M059J (cell line): ENCODE measurements around the gene SLC22A1. TPM values are rescaled to one million over a fixed set of nuclear protein-coding genes. Genes with fewer than 3 reads are reported as not detected.
A peak's percentile ranks its signal among the peaks of the same experiment; 100 is the strongest.
"Not testable (repeated sequence)": the region's sequence is repeated elsewhere in the genome, so short reads cannot be mapped to it uniquely, and the experiment has no call there.

ENCODE experiments used
- DNase-seq: peaks from one replicate; pipeline ENCODE4 v3.0.0-alpha.2; 2012; ENCODE audit warnings: low read depth
- total RNA-seq: library from RNA; depleted of rRNA; stranded (reverse); fragments of >200 nt; shearing (Covaris generic); gene quantifications from 2 replicates; pipeline ENCODE4 v1.2.3, GENCODE V29; 2014

SLC22A1 gene
- total RNA-seq, 1 experiment from 2014 or later, result not detected

GRCh38 chr6:160093946-160094345 lies 27.7 kb upstream of the SLC22A1 start:
- DNase-seq, result no peak

GRCh38 chr6:160095146-160095845 lies 26.3 kb upstream of the SLC22A1 start:
- no peak for DNase-seq

- DNase-seq, result no peak
These were observed 20.1 kb upstream of the SLC22A1 start for GRCh38 chr6:160101277-160102205.

- no peak for DNase-seq
These were observed 19.2 kb upstream of the SLC22A1 start for GRCh38 chr6:160102399-160102798.

GRCh38 chr6:160102956-160103824 lies 18.4 kb upstream of the SLC22A1 start:
- DNase-seq, result peak; percentile 20

- DNase-seq, result no peak
These were observed 17.9 kb upstream of the SLC22A1 start for GRCh38 chr6:160103825-160104100.

- no peak for DNase-seq
These were observed 16.6 kb upstream of the SLC22A1 start for GRCh38 chr6:160104821-160105517.

GRCh38 chr6:160106010-160106409 lies 15.6 kb upstream of the SLC22A1 start:
- no peak for DNase-seq

GRCh38 chr6:160106701-160107100 lies 14.9 kb upstream of the SLC22A1 start:
- DNase-seq, result no peak

GRCh38 chr6:160108077-160108476 lies 13.5 kb upstream of the SLC22A1 start:
- no peak for DNase-seq

- no peak for DNase-seq
These were observed 11.0 kb upstream of the SLC22A1 start for GRCh38 chr6:160110586-160111123.

GRCh38 chr6:160111806-160112205 lies 9.8 kb upstream of the SLC22A1 start:
- no peak for DNase-seq

- DNase-seq, result no peak
These were observed 8.9 kb upstream of the SLC22A1 start for GRCh38 chr6:160112628-160113299.

GRCh38 chr6:160114536-160114935 lies 7.1 kb upstream of the SLC22A1 start:
- DNase-seq, result not testable (repeated sequence)

GRCh38 chr6:160115421-160115820 lies 6.2 kb upstream of the SLC22A1 start:
- no peak for DNase-seq

- no peak for DNase-seq
These were observed 5.2 kb upstream of the SLC22A1 start for GRCh38 chr6:160116411-160116810.

- no peak for DNase-seq
These were observed 4.5 kb upstream of the SLC22A1 start for GRCh38 chr6:160117137-160117536.

GRCh38 chr6:160118620-160119229 lies 2.9 kb upstream of the SLC22A1 start:
- no peak for DNase-seq

GRCh38 chr6:160120087-160120486 lies 1.5 kb upstream of the SLC22A1 start:
- no peak for DNase-seq

- no peak for DNase-seq
These were observed 366 bp downstream of the SLC22A1 start for GRCh38 chr6:160121981-160122380.
